CD14-positive monocyte (primary cell): ENCODE measurements around the gene CHRNE. TPM values are rescaled to one million over a fixed set of nuclear protein-coding genes. Genes with fewer than 3 reads are reported as not detected.
A peak's percentile ranks its signal among the peaks of the same experiment; 100 is the strongest.

Experiments used
- DNase-seq, 3 donors: peaks; one replicate each; pipeline ENCODE4 v3.0.0-alpha.2; 2011 to 2022
- H2AFZ ChIP-seq: 2 replicates; pipeline ENCODE4 v1.6.0; 2012; ENCODE audit warnings: mild to moderate bottlenecking, low read depth, low read length, inconsistent platforms; ENCODE audit not compliant: insufficient read depth, poor library complexity, severe bottlenecking
- H3K27ac ChIP-seq, 2 donors: 1 replicate in 1 of 2; 2 replicates in 1 of 2; pipeline ENCODE4 v1.5.1; 2012 to 2013; ENCODE audit warnings: low read length in 2 of 2, control low read depth in 1 of 2, inconsistent platforms in 1 of 2, low read depth in 1 of 2, mild to moderate bottlenecking in 1 of 2
- H3K27me3 ChIP-seq, 2 donors: one replicate each; pipeline versions ENCODE4 v1.6.0 to v1.6.1; 2011 to 2013; ENCODE audit warnings: low read length in 2 of 2; ENCODE audit not compliant: control insufficient read depth in 2 of 2, insufficient read depth in 2 of 2
- H3K36me3 ChIP-seq, 2 donors: replicated peaks in 1 of 2; 1 replicate in 1 of 2; 2 replicates in 1 of 2; pipeline versions ENCODE4 v1.5.1 to v1.6.1; 2012 to 2013; ENCODE audit warnings: low read length in 2 of 2, control low read depth in 1 of 2, inconsistent platforms in 1 of 2, mild to moderate bottlenecking in 1 of 2; ENCODE audit not compliant: insufficient read depth in 2 of 2, control insufficient read depth in 1 of 2
- H3K4me1 ChIP-seq, 2 donors: 1 replicate in 1 of 2; 2 replicates in 1 of 2; pipeline versions ENCODE4 v1.5.1 to v1.6.1; 2012 to 2013; ENCODE audit warnings: low read length in 2 of 2, control low read depth in 1 of 2, inconsistent platforms in 1 of 2, mild to moderate bottlenecking in 1 of 2, moderate library complexity in 1 of 2; ENCODE audit not compliant: insufficient read depth in 2 of 2, control insufficient read depth in 1 of 2
- H3K4me2 ChIP-seq: replicated peaks from 2 replicates; pipeline ENCODE3; 2012; ENCODE audit warnings: low read length, moderate library complexity, mild to moderate bottlenecking; ENCODE audit not compliant: poor library complexity, severe bottlenecking; ENCODE audit errors: extremely low read depth
- H3K4me3 ChIP-seq, 3 experiments: fragments of 200-600 bp in 1 of 3; sonication (generic) in 1 of 3; replicated peaks in 1 of 3; 1 replicate in 2 of 3; 2 replicates in 1 of 3; pipeline ENCODE4 v1.5.1; 2011 to 2013; ENCODE audit warnings: low read length in 3 of 3, mild to moderate bottlenecking in 3 of 3, control low read depth in 2 of 3, low read depth in 2 of 3, inconsistent platforms in 1 of 3, moderate library complexity in 1 of 3
- H3K79me2 ChIP-seq: 2 replicates; pipeline ENCODE4 v1.6.0; 2012; ENCODE audit warnings: mild to moderate bottlenecking, control low read depth, inconsistent platforms, low read length, moderate library complexity; ENCODE audit not compliant: insufficient read depth
- H3K9ac ChIP-seq: 2 replicates; pipeline ENCODE4 v1.6.0; 2017; ENCODE audit warnings: low read length, mild to moderate bottlenecking; ENCODE audit not compliant: insufficient read depth, poor library complexity, severe bottlenecking
- H3K9me3 ChIP-seq, 2 donors: replicated peaks in 1 of 2; 1 replicate in 1 of 2; 2 replicates in 1 of 2; pipeline versions ENCODE4 v1.5.1 to v1.6.1; 2012 to 2013; ENCODE audit warnings: low read length in 2 of 2, control low read depth in 1 of 2; ENCODE audit not compliant: control insufficient read depth in 1 of 2, insufficient read depth in 1 of 2
- H4K20me1 ChIP-seq: 2 replicates; pipeline ENCODE4 v1.6.0; 2012; ENCODE audit warnings: mild to moderate bottlenecking, low read length, control low read depth, moderate library complexity; ENCODE audit not compliant: insufficient read depth
- H3K27ac Mint-ChIP-seq, 7 donors: one replicate each; pipeline ENCODE4 v1.8.0; 2020; ENCODE audit warnings: mild to moderate bottlenecking in 7 of 7, mixed read lengths in 7 of 7, moderate library complexity in 6 of 7, inconsistent platforms in 2 of 7
- H3K27me3 Mint-ChIP-seq, 3 donors: one replicate each; pipeline ENCODE4 v1.8.0; 2021 to 2022; ENCODE audit warnings: low read depth in 3 of 3, mild to moderate bottlenecking in 3 of 3, mixed read lengths in 3 of 3, moderate library complexity in 3 of 3, inconsistent platforms in 1 of 3
- H3K36me3 Mint-ChIP-seq, 2 donors: one replicate each; pipeline ENCODE4 v1.8.0; 2020; ENCODE audit warnings: mixed read lengths in 2 of 2, inconsistent platforms in 1 of 2, mild to moderate bottlenecking in 1 of 2
- H3K4me1 Mint-ChIP-seq: one replicate; pipeline ENCODE4 v1.8.0; 2020; ENCODE audit warnings: mild to moderate bottlenecking, mixed read lengths
- H3K4me3 Mint-ChIP-seq, 2 donors: one replicate each; pipeline ENCODE4 v1.8.0; 2020; ENCODE audit warnings: mild to moderate bottlenecking in 2 of 2, mixed read lengths in 2 of 2, moderate library complexity in 1 of 2
- H3K9me3 Mint-ChIP-seq, 7 donors: one replicate each; pipeline ENCODE4 v1.8.0; 2020 to 2022; ENCODE audit warnings: mixed read lengths in 7 of 7, mild to moderate bottlenecking in 6 of 7, moderate library complexity in 6 of 7, inconsistent platforms in 2 of 7
- CTCF ChIP-seq: fragments of 200-600 bp; IDR thresholded peaks from one replicate; pipeline ENCODE4 v1.8.0; 2022; ENCODE audit warnings: antibody characterized with exemption, mild to moderate bottlenecking
- WGBS: methylation state at CpG from one replicate; pipeline ENCODE4 v1.1.5; 2013; ENCODE audit warnings: missing lambda C conversion rate; ENCODE audit not compliant: insufficient coverage; 5-methylcytosine and 5-hydroxymethylcytosine counted together
- intact Hi-C, 2 donors: fragments of 100-400 bp; cut with micrococcal nuclease; formaldehyde crosslinking; loops; one replicate each; pipeline versions ENCODE4 v1.15.0 to v1.15.1; 2023
- polyA plus RNA-seq, 3 donors: library from polyadenylated mRNA; depleted of rRNA in 1 of 3; unstranded in 2 of 3; stranded (reverse) in 1 of 3; fragments of 300-500 nt in 2 of 3; fragments of >200 nt in 1 of 3; fragmentation: Illumina TruSeq in 2 of 3; gene quantifications; 1 replicate in 2 of 3; 2 replicates in 1 of 3; pipeline ENCODE4 v1.2.3, GENCODE V29; 2012 to 2021

The CHRNE gene
- polyA plus RNA-seq, 3 donors = 0.54 to 12.6 (median 2.1) TPM

- H3K4me3 ChIP-seq = peak overlapping the region; percentile 92 to 95 (median 94)
- H3K27me3 Mint-ChIP-seq = peaks cover 0 to 5% (median 0%) of the 10 kb centered on the region in 3 donors
- no peak for TF ChIP-seq CTCF
- H3K36me3 Mint-ChIP-seq = peaks cover 44 to 51% of the 10 kb centered on the region in 2 donors
- no peaks in the 10 kb centered on the region for H3K27me3 ChIP-seq
- no CpG with 5 or more reads among the region's 4 CpGs for WGBS
- H3K79me2 ChIP-seq = peaks cover 82% of the 10 kb centered on the region
- no peaks in the 10 kb centered on the region for H3K9me3 ChIP-seq
- H4K20me1 ChIP-seq = peaks cover 67% of the 10 kb centered on the region
- intact Hi-C loops = loop anchor here in 1 of 2 donors (5.0 kb wide), 2 partner anchors 44 to 179 kb away; partner anchors contain the start of gene CHRNE
- peaks cover 71% of the 10 kb centered on the region for H3K4me1 Mint-ChIP-seq
- no peak for DNase-seq
- H3K4me1 ChIP-seq = peaks cover 69 to 84% of the 10 kb centered on the region in 2 donors
- no peaks in the 10 kb centered on the region for H3K9me3 Mint-ChIP-seq
- H3K9ac ChIP-seq = peak overlapping the region; percentile 45
- peaks cover 32 to 43% of the 10 kb centered on the region in 2 donors for H3K36me3 ChIP-seq
- H2AFZ ChIP-seq = no peak overlapping the region
- peak overlapping the region; percentile 96 to 97 for H3K4me3 Mint-ChIP-seq
- peak overlapping the region; percentile 95 to 99 (median 97) for H3K27ac Mint-ChIP-seq
- H3K27ac ChIP-seq = peak overlapping the region; percentile 85 to 94
- peak overlapping the region; percentile 98 for H3K4me2 ChIP-seq
These were observed 43.0 kb upstream of the CHRNE start for GRCh38 chr17:4945944-4946280.

- Histone ChIP-seq H3K36me3 (peaks cover 32 to 43% of the 10 kb centered on the region in 2 donors), H3K27ac (peak overlapping the region; percentile 85 to 94), H3K4me3 (peak overlapping the region; percentile 2 to 94 (median 92)), H3K4me2 (peak overlapping the region; percentile 98), H2AFZ (no peak overlapping the region), H3K9ac (peak overlapping the region; percentile 61), H4K20me1 (peaks cover 71% of the 10 kb centered on the region), H3K4me1 (peaks cover 65 to 83% of the 10 kb centered on the region in 2 donors), H3K27me3 (no peaks in the 10 kb centered on the region), H3K79me2 (peaks cover 82% of the 10 kb centered on the region), H3K9me3 (no peaks in the 10 kb centered on the region)
- 40% methylated on average over 3 of the region's 7 CpGs for WGBS
- Mint-ChIP-seq H3K4me3 (peak overlapping the region; percentile 68 to 86), H3K36me3 (peaks cover 44 to 51% of the 10 kb centered on the region in 2 donors), H3K27ac (peak overlapping the region; percentile 95 to 99 (median 97)), H3K4me1 (peaks cover 68% of the 10 kb centered on the region), H3K9me3 (no peaks in the 10 kb centered on the region), H3K27me3 (peaks cover 0 to 5% (median 0%) of the 10 kb centered on the region in 3 donors)
- DNase-seq = peak; percentile 86 to 96 (median 93)
- intact Hi-C loops = loop anchor here in 1 of 2 donors (5.0 kb wide), 2 partner anchors 43 to 178 kb away; partner anchors contain the start of gene CHRNE
- no peak for TF ChIP-seq CTCF
These were observed 42.5 kb upstream of the CHRNE start for GRCh38 chr17:4945176-4945943.
